NCI-H345 treated with DMSO at 0.1 percent for 48 hours (cell line): ENCODE results near the gene GLT8D1.
A peak's percentile ranks its signal among the peaks of the same experiment; 100 is the strongest.
"Not testable (repeated sequence)": the region's sequence is repeated elsewhere in the genome, so short reads cannot be mapped to it uniquely, and the experiment has no call there.

Source experiments
- DNase-seq: peaks from one replicate; lab custom pipeline; 2025; ENCODE audit not compliant: unreplicated experiment; lab: John Stamatoyannopoulos, UW

GLT8D1 gene, protein sequence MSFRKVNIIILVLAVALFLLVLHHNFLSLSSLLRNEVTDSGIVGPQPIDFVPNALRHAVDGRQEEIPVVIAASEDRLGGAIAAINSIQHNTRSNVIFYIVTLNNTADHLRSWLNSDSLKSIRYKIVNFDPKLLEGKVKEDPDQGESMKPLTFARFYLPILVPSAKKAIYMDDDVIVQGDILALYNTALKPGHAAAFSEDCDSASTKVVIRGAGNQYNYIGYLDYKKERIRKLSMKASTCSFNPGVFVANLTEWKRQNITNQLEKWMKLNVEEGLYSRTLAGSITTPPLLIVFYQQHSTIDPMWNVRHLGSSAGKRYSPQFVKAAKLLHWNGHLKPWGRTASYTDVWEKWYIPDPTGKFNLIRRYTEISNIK

DNA sequence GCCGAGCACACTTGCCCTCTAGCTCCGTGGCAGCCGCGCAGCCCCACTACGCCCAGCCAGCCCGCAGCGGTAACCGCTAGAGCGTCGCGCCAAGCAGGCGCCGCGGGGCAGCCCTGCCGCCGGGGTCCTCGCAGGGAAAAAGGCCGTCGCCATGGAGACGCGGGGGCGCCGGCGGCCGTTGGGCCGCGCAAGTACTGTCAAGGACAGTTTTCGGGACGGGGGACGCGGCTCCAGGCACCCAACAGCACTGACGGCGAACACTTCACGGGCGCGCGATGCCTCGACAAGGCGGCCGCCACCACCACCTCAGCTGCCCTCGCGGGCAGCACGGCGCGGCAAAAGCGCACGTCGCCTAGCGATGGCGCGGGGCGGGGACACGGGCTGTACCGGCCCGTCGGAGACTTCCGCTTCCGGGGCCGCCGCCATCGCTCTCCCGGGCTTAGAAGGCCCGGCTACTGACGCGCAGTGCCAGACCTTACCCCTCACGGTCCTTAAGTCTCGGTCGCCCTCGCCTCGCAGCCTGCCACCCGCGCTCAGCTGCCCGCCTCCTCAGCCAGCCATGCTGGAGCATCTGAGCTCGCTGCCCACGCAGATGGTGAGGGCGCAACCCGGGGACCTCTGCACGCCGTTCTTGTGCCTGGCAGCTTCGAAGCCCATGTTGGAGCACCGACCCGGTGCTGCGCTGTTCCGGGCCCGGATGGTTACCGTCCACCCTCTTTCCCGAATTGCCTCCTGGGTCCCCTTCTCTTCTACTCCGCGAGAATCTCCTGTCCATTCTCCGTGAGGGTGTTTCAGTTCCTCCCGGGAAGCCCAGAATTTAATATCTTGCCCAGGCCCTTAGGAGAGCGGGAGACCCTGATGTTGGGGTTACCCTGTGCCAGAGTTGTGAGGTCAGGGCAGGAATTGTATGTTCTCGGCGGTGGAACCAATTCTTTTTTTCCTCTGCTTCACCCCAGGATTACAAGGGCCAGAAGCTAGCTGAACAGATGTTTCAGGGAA is at the start of gene GLT8D1, which contains the start of gene SPCS1:
Gene GLT8D1 (minus strand): TSS at position 104 of the 999 bp plus-strand sequence. CDS start 5,331 bp downstream, outside the sequence.
Gene SPCS1 (plus strand): TSS at position 419 of the 999 bp plus-strand sequence. CDS start 141 bp downstream, at position 560.
- DNase-seq, result peak; percentile 41

DNA sequence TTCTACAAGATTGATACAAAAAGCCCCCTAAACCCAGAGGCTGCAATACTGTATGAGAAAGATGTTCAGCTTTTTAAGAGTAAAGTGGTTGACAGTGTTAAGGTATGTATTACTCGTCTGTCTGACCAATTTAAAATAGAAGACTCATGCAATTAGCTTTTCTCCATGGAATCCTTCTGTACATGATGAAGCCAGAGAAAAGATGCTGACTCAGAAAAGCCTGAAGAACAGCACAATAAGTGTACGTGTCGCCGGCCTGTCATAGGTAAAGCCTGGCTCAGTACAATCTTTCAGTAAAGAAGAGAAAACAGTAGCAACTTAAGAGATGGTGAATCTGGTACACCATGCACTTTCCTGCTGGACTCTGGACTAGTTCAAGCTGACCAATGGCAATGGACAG is 48.8 kb upstream of the GLT8D1 start:
- no peak for DNase-seq

DNA sequence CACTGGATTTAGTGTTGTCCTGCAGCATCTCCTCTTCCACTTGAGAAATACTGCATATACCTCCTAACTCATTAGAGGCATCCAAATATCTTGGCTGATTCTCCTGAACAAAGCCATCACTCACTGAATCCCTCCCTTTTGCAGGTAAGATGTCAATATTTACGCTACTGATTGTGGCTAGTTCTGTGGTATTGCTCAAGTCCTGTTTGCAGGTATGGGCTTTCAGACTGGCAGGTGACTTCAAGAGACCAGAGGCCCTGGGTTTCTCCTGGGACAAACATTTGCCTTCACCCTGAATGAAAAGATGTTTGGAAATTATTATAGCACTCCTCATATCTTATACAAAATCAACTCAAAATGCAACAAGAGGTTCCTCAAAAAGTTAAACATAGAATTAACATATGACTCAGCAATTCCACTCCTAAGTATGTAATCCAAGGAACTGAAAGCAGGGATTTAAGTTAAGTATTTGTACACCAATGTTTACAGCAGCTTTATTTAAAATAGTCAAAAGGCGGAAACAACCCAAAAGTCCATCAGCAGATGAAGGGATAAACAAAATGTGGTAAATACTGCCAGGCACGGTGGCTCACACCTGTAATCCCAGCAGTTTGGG is 46.6 kb upstream of the GLT8D1 start:
- no peak for DNase-seq

DNA sequence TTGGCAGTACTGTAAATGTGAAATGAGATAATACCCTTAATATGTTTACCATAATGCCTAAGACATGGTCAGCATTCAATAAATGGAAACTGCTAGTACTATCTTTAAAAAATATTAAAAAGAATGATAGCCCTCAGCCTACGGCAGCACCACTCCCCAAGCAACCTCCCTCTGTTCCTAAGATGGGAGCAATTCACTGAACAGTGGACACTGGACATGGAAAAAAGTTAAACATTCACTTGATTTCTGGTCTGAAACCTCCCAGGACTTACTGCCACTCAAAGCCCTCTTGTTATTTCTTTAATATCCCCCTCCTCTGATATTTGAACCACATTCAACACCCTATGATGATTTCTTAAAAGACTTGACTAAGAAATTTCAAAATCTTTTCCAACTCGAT is 38.1 kb upstream of the GLT8D1 start:
- DNase-seq, result no peak

DNA sequence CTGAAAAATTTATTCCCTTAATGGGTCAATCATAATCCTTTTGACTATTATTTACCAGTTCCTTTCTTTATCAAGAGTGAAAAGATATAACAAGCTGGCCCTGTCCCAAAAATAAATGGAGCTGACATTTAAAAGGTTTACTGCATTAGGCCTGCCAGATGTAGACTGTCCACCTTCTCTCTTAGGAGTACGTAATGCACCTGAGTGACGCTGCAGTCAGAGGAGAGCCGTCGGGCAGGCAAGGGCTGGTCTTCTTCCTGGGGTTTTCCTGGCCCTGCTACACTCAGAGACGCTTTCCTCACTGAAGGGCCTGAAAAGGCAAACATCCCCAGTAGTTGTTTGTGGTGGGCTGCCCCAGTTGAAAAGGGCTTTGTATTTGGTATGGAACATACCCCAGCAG is 37.6 kb upstream of the GLT8D1 start:
- DNase-seq, result no peak

DNA sequence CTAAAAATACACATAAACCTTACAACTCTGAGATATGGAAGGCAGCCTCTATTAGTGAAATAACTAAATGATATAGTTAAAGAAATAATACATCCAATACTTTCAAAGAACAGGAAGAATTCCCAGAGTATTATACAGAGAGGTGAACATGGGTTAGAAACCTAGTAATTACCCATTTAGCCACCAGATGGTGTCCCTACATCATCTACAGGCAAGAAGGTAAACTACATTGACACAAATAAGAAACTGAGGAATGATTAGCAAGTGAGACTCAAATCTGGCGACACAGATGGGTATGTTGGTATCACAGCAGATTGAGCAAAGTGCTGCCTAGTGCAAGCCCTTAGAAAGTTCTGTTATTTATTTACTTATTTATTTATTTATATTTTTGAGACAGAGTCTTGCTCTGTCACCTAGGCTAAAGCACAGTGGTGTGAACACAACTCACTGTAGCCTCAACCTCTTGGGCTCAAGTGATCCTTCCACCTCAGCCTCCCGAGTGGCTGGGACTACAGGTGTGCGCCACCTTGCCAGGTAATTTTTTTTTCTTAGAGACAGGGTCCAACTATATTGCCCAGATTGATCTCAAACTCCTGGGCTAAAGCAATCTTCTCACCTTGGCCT is 36.9 kb upstream of the GLT8D1 start:
- DNase-seq, result no peak

DNA sequence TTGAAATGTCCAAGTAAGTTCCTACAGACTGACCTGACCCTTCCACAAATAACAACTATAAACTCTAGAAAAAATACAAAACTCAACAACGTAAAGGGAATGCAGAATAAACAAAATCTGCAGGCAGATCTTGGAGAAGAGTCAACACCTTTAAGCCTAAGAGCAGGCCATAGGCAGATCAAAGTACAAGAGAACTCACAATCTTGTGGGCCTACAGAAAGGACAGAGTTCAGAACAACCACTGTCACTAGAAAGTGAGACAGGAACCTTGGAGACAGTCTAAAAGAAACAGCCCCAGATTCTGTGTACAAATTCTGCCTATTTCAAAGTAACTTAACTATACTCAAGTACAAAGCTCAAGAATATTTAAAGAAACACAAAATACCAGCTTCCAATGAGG is 34.1 kb upstream of the GLT8D1 start:
- no peak for DNase-seq

DNA sequence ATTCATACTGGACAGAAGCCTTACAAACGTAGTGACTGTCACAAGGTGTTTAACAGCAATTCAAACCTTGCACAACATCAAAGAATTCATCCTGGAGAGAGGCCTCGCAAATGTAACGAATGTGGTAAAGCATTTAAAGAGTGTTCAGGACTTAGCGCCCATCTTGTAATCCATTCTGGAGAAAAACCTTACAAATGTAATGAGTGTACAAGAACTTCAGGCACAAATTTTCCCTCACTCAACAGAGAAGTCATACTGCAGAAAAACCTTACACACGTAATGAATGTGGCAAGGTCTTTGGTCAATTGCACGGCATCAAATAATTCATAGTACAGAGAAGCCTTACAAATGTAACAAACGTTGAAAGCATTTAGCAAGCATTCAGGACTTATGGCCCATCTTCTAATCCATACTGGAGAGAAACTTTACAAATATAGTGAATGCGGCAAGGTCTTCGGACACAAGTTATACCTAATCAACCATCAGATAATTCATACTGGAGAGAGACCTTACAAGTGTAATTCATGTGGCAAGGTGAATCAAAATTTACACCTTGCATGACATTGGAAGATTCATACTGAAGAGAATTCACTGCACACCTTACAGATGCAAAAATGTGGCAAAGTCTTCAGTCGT is 27.8 kb upstream of the GLT8D1 start:
- no peak for DNase-seq

DNA sequence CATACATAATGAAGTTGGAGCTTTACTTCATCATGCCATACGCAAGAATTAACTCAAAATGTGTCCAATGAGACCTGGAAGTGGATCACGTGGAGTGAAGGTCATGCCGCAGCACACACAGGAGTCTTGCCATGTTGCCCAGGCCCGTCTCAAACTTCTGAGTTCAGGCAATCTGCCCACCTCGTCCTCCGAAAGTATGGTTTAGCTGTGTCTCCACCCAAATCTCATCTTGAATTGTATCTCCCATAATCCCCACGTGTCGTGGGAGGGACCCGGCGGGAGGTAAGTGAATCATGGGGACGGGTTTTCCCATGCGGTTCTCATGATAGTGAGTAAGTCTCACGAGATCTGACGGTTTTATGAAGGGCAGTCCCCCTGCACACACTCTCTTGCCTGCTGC is 26.0 kb upstream of the GLT8D1 start:
- DNase-seq, result no peak

DNA sequence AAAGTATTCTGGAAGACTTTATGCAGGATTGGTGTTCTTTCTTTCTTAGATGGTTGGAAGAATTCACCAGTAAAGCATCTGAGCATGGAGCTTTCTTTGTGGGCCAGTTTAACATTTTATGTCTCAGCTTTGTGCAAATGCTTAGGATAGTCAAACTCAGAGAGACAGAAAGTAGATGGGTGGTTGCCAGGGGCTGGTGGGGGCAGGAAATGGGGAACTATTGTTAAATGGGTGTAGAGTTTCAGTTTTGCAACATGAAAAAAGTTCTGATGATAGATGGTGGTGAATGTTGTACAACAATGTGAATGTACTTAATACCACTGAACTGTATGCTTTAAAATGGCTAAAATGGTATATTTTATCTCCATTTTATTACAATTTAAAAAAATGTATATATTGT is 25.1 kb upstream of the GLT8D1 start:
- DNase-seq, result no peak

DNA sequence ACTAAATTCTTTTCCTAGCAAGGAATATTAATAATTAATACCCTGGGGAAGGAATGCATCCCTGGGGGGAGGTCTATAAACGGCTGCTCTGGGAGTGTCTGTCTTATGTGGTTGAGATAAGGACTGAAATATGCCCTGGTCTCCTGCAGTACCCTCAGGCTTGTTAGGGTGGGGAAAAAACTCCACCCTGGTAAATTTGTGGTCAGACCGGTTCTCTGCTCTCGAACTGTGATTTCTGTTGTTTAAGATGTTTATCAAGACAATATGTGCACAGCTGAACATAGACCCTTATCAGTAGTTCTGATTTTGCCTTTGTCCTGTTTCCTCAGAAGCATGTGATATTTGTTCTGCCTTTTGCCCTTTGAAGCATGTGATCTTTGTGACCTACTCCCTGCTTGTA is 23.2 kb upstream of the GLT8D1 start:
- DNase-seq, result not testable (repeated sequence)

DNA sequence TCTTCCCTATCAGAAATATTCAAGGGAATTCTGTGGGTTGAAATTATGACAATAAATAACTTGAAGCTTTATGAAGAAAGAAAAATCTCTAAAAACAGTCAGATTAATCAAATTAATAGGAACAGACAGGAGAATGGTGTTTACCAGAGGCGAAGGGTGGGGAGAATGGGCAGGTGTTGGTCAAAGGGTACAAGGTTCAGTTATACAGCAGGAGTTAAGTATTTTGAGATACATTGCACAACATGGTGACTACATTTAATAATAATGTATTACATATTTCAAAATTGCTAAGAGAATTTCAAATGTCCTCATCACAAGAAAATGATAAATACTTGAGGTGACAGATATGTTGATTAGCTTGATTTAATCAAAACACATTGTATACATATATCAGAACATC is 18.9 kb upstream of the GLT8D1 start:
- no peak for DNase-seq

DNA sequence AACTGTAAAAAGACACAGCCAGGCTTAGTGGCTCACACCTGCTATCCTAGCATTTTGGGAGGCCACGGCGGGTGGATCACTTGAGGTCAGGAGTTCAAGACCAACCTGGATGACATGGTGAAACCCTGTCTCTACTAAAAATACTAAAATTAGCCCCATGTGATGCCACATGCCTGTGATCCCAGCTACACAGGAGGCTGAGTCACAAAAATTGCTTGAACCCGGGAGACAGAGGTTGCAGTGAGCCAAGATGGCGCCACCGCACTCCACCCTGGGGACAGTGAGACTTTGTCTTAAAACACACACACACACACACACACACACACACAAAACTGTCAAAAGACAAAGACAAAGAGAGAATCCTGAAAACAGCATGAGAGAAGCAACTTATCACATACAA is 18.3 kb upstream of the GLT8D1 start:
- DNase-seq, result no peak

DNA sequence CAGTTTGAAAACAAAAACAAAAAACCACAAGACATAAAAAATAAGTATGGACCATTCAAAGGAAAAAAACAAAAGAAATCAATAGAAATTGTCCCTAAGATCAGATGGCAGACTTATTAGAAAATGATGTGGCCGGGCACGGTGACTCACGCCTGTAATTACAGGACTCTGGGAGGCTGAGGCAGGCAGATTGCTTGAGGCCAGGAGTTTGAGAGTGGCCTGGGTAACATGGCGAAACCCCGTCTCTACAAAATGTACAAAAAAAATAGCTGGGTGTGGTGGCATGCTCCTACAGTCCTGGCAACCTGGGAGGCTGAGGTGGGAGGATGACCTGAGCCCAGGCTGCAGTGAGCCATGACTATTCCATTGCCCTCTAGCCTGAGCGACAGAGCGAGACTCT is 16.9 kb upstream of the GLT8D1 start:
- DNase-seq, result no peak

DNA sequence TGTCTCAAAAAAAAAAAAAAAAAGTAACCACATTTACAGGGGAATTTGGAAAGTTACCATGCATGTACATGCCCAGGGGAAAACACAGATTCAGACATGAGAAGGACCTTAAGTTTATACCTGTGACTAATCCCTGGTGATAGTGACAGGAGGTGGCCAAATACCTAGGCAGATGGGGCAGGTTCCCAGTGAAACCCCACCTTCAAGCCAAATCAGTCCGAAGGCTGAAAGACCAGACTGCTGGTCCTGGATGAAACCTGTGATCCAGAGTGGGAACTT is 16.1 kb upstream of the GLT8D1 start:
- no peak for DNase-seq

DNA sequence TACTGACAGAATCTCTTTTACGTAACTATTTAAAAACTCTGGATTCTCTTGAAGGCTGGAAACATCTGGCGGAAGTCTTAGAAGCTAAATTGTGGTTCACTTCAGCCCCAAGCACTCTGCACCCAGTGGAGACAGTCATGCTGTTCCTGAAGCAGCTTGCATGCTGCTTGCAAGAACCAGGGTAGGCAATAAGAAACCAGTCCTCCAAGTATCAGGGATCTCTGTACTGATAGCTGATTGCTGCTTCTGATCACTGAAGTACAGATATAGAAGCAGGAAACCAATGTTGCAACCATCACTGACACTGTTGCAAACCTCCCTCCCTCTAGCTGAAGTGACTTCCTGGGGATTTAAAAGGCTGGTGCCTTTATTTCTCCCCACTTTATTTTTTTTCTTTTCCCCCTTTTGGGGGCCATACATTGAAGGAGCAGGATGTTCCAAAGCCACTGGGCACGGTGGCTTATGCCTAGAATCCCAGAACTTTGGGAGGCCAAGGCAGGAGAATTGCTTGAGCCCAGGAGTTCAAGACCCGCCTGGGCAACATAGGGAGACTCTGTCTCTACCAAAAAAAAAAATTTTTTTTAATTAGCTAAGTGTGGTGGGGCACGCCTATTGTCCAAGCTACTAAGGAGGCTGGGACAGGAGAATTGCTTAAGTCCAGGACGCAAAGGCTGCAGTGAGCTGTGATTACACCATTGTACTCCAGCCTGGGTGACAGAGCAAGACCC is 15.6 kb upstream of the GLT8D1 start:
- no peak for DNase-seq

DNA sequence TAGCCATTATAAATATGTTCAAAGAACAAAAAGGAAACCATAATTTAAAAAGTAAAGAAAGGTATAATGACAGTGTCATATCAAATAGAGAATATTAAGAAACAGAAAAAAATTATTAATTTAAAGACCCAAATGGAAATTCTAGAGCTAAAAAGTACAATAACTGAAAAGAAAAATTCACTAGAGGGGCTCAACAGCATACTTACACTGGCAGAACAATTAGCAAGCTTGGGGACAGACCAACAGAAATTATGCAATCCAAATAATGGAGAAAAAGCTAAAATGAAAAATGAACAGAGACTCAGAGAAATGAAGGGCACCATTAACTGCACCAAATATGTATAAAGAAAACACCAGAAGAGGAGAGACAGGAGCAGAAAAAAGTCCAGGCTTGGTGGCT is 14.0 kb upstream of the GLT8D1 start:
- DNase-seq, result no peak

DNA sequence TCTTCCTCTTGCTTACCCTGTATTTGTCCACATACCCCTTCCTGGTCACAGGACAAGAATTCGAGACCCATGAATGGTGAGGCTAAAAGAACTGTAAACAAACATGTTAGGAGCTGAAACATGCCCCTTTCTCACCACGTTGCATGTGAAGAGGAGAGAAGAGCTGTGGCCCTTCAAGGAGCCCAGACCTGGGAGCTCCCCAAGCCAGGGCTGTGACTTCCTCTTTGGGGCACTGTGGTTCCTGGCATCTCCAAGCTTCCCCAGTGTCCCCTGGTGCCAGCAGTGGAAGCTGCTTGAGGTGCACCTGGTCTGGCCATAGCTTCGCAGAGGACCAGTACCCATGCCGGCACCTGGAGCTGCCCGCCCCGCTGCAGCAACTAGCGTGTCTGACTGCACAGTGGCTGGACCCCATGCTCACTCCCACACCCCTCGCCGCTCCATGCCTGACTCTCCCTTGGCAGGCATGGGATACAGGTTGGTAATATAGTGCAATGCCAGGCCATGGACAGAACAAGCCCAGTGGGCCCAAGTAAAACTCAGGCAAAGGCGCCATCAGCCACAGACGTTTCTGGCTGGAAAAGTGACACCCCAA is 10.2 kb upstream of the GLT8D1 start:
- DNase-seq, result no peak
